Caco-2 (cell line): Measurements from ENCODE around the gene TAL2. TPM values are rescaled to one million over a fixed set of nuclear protein-coding genes. Genes with fewer than 3 reads are reported as not detected.

Experiments
- BruUV-seq: library from RNA; stranded (reverse); fragments of 400-500 nt; replicated peaks from 2 replicates; lab custom pipeline; 2021; lab: Mats Ljungman, UMichigan
- CTCF ChIA-PET: fragments of 300-600 bp; sonication (Branson Sonifier 250); formaldehyde crosslinking; loops from one replicate; lab custom pipeline; 2022; ENCODE audit warnings: antibody characterized with exemption; lab: Charles Lee
- POLR2A ChIA-PET: fragments of 300-600 bp; sonication (Branson Sonifier 250); formaldehyde crosslinking; loops from one replicate; lab custom pipeline; 2022; ENCODE audit warnings: antibody characterized with exemption; lab: Charles Lee
- DNase-seq, 2 experiments: peaks; one replicate each; pipeline versions ENCODE4 v3.0.0 to v3.0.0-alpha.2; 2020 to 2022
- H3K27me3 ChIP-seq: replicated peaks from 2 replicates; pipeline ENCODE4 v1.6.0; 2011; ENCODE audit warnings: low read length; ENCODE audit not compliant: control insufficient read depth, insufficient read depth
- H3K36me3 ChIP-seq: 2 replicates; pipeline ENCODE4 v1.5.1; 2011; ENCODE audit warnings: low read length; ENCODE audit not compliant: control insufficient read depth, insufficient read depth
- H3K4me1 ChIP-seq: fragments of 250-450 bp; sonication (Bioruptor Pico); 2 replicates; pipeline ENCODE4 v1.5.1; 2020; ENCODE audit warnings: mild to moderate bottlenecking
- H3K4me3 ChIP-seq: 2 replicates; pipeline ENCODE4 v1.5.1; 2011; ENCODE audit warnings: low read depth, mild to moderate bottlenecking, control low read depth, low read length
- H3K9me3 ChIP-seq: fragments of 250-450 bp; sonication (Bioruptor Pico); 2 replicates; pipeline ENCODE4 v1.5.1; 2020; ENCODE audit warnings: mild to moderate bottlenecking, moderate library complexity
- H3K27ac Mint-ChIP-seq: one replicate; pipeline ENCODE4 v1.8.0; 2022; ENCODE audit warnings: mixed read lengths; ENCODE audit not compliant: unreplicated experiment
- H3K27me3 Mint-ChIP-seq: one replicate; pipeline ENCODE4 v1.8.0; 2022; ENCODE audit warnings: mixed read lengths; ENCODE audit not compliant: insufficient read depth, unreplicated experiment
- H3K36me3 Mint-ChIP-seq: one replicate; pipeline ENCODE4 v1.8.0; 2022; ENCODE audit warnings: mild to moderate bottlenecking, mixed read lengths; ENCODE audit not compliant: insufficient read depth, unreplicated experiment
- H3K4me1 Mint-ChIP-seq: one replicate; pipeline ENCODE4 v1.8.0; 2022; ENCODE audit warnings: low read depth, mixed read lengths; ENCODE audit not compliant: unreplicated experiment
- H3K4me3 Mint-ChIP-seq: one replicate; pipeline ENCODE4 v1.8.0; 2022; ENCODE audit warnings: mild to moderate bottlenecking, moderate library complexity, mixed read lengths; ENCODE audit not compliant: unreplicated experiment
- H3K9me3 Mint-ChIP-seq: one replicate; pipeline ENCODE4 v1.8.0; 2022; ENCODE audit warnings: mixed read lengths; ENCODE audit not compliant: unreplicated experiment
- CTCF ChIP-seq, 2 experiments: fragments of 200-600 bp in 1 of 2; IDR thresholded peaks; 1 replicate in 1 of 2; 2 replicates in 1 of 2; pipeline versions ENCODE4 v1.5.1 to v1.8.0; 2011 to 2022; ENCODE audit warnings: antibody characterized with exemption in 1 of 2, control low read depth in 1 of 2, inconsistent platforms in 1 of 2, low read depth in 1 of 2, low read length in 1 of 2, mild to moderate bottlenecking in 1 of 2, moderate library complexity in 1 of 2; ENCODE audit not compliant: insufficient read depth in 1 of 2, severe bottlenecking in 1 of 2, unreplicated experiment in 1 of 2
- intact Hi-C: fragments of 100-400 bp; cut with micrococcal nuclease; formaldehyde crosslinking; loops from one replicate; pipeline ENCODE4 v1.10.0; 2022; ENCODE audit not compliant: unreplicated experiment
- total RNA-seq: library from RNA; stranded (reverse); gene quantifications from 2 replicates; pipeline ENCODE4 v1.2.3, GENCODE V29; 2022

Gene TAL2
- total RNA-seq, 1 experiment from 2014 or later: 1.00 TPM

GRCh38 chr9:105637787-105638395 is 24.4 kb upstream of the TAL2 start:
- Mint-ChIP-seq H3K27me3 (no peaks in the 10 kb centered on the region), H3K36me3 (no peaks in the 10 kb centered on the region), H3K4me3 (no peak overlapping the region), H3K4me1 (no peaks in the 10 kb centered on the region), H3K9me3 (peaks cover 9% of the 10 kb centered on the region), H3K27ac (no peak overlapping the region)
- H3K4me3 ChIP-seq: no peak overlapping the region
- DNase-seq: no peak
- no peaks in the 10 kb centered on the region for H3K4me1 ChIP-seq
- H3K27me3 ChIP-seq: no peaks in the 10 kb centered on the region
- TF ChIP-seq CTCF (IDR thresholded peaks at IDR 0.05; ENCODE audit: insufficient read depth in 1 of 2, low read depth in 1 of 2, low read length in 1 of 2, severe bottlenecking in 1 of 2, unreplicated experiment in 1 of 2): peak; percentile 42 to 74
- intact Hi-C loops: loop anchor here (1.0 kb wide), 1 partner anchor 80 kb away; no protein-coding TSS in a partner anchor
- ChIA-PET CTCF (interaction anchor here (1.0 to 1.8 kb wide), 4 partner anchors 9 to 81 kb away, joined by 3 to 6 read pairs (median 4); partner anchors contain the start of gene TMEM38B), POLR2A (no interaction called here)
- H3K36me3 ChIP-seq: no peaks in the 10 kb centered on the region
- BruUV-seq: no TSS peak
- peaks cover 9% of the 10 kb centered on the region; the same call in 1 of the 2 replicates for H3K9me3 ChIP-seq

- ChIA-PET CTCF (no interaction called here), POLR2A (no interaction called here)
- no peaks in the 10 kb centered on the region for H3K4me1 Mint-ChIP-seq
- no peak for DNase-seq
- H3K27me3 Mint-ChIP-seq: no peaks in the 10 kb centered on the region
- Histone ChIP-seq H3K9me3 (peaks cover 9% of the 10 kb centered on the region; the same call in 1 of the 2 replicates), H3K27me3 (no peaks in the 10 kb centered on the region), H3K4me3 (no peak overlapping the region), H3K4me1 (no peaks in the 10 kb centered on the region), H3K36me3 (no peaks in the 10 kb centered on the region)
- no peak for TF ChIP-seq CTCF (IDR thresholded peaks at IDR 0.05; ENCODE audit: insufficient read depth in 1 of 2, low read depth in 1 of 2, low read length in 1 of 2, severe bottlenecking in 1 of 2, unreplicated experiment in 1 of 2)
- H3K4me3 Mint-ChIP-seq: no peak overlapping the region
- BruUV-seq: no TSS peak
- peaks cover 9% of the 10 kb centered on the region for H3K9me3 Mint-ChIP-seq
- intact Hi-C loops: no loop called here
- H3K27ac Mint-ChIP-seq: no peak overlapping the region
- no peaks in the 10 kb centered on the region for H3K36me3 Mint-ChIP-seq
Measured at GRCh38 chr9:105639936-105640335, 22.3 kb upstream of the TAL2 start.

GRCh38 chr9:105643795-105644194 is 18.5 kb upstream of the TAL2 start:
- BruUV-seq: no TSS peak
- Mint-ChIP-seq H3K27ac (no peak overlapping the region), H3K9me3 (peaks cover 9% of the 10 kb centered on the region), H3K36me3 (no peaks in the 10 kb centered on the region), H3K4me3 (no peak overlapping the region), H3K4me1 (peaks cover 28% of the 10 kb centered on the region), H3K27me3 (no peaks in the 10 kb centered on the region)
- H3K36me3 ChIP-seq: no peaks in the 10 kb centered on the region
- ChIA-PET CTCF (no interaction called here), POLR2A (no interaction called here)
- no peaks in the 10 kb centered on the region for H3K27me3 ChIP-seq
- TF ChIP-seq CTCF (IDR thresholded peaks at IDR 0.05; ENCODE audit: insufficient read depth in 1 of 2, low read depth in 1 of 2, low read length in 1 of 2, severe bottlenecking in 1 of 2, unreplicated experiment in 1 of 2): no peak
- peaks cover 14% of the 10 kb centered on the region; the same call in 1 of the 2 replicates for H3K4me1 ChIP-seq
- intact Hi-C loops: no loop called here
- H3K4me3 ChIP-seq: no peak overlapping the region
- peaks cover 9% of the 10 kb centered on the region; the same call in 1 of the 2 replicates for H3K9me3 ChIP-seq
- no peak for DNase-seq
